PFSK-1 (cell line): Measurements from ENCODE around the gene KANK4.

Experiments
- SIN3A ChIP-seq: IDR thresholded peaks from 2 replicates; pipeline ENCODE4 v1.6.1; 2012; ENCODE audit warnings: mild to moderate bottlenecking, low read length, moderate library complexity, borderline replicate concordance; ENCODE audit not compliant: insufficient read depth
- TAF1 ChIP-seq: IDR thresholded peaks from 2 replicates; pipeline ENCODE4 v1.6.1; 2012; ENCODE audit warnings: low read length, control low read depth, borderline replicate concordance; ENCODE audit not compliant: insufficient read depth

DNA sequence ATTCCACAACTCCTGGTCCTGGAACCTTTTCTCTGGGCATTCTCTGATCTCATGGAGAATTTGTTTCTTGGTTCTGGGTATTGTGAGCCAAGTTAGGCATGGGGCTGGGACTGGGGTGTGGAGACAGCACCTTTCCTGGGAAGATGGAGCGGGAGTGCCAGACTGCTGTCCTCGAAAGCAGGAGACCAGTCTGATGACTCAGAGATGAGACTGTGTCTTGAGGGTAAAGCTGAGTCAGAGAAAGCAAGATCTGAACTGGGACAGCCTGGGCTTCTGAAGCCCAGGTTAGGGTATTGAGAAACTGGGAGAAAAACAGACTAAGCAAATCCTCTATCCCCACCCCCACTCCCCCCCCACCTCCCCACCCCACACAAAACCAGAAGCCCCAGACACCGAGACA is 2.2 kb upstream of the KANK4 start:
- TF ChIP-seq SIN3A (no peak), TAF1 (no peak)
